GM18907 (cell line): ENCODE results near the gene ATP6V1E1.
"Not testable (repeated sequence)": the region's sequence is repeated elsewhere in the genome, so short reads cannot be mapped to it uniquely, and the experiment has no call there.

Source experiments
- ATAC-seq: cut with Tn5 transposase; IDR thresholded peaks from one replicate; pipeline ENCODE4 v1.9.1; 2021; ENCODE audit warnings: mild to moderate bottlenecking, moderate library complexity; ENCODE audit not compliant: unreplicated experiment

Gene ATP6V1E1

GRCh38 chr22:17583151-17583550, 45.4 kb downstream of the ATP6V1E1 start:
- ATAC-seq, result no peak

DNA sequence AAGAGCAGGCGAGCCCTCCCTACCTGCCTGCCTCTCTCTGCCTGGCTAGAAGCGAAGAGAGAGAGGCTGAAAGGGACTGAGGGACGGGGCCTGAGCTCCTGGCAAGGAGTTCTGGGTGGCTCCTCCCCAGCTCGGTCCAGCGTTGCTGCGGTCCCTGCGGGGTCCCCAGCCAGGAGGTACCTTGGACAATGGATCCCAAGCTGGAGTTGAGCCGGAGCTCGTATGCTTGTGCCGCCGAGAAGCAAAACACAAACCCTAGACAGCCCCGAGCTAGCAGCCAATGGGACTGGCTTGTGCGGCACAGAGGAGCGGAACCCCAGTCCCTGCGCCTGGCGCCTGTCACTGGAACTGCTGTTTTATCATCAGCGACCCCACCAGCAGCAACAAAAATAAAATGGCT, 46.9 kb downstream of the ATP6V1E1 start:
- ATAC-seq, result no peak

- no peak for ATAC-seq
These were observed 47.5 kb downstream of the ATP6V1E1 start for GRCh38 chr22:17581056-17581455.

GRCh38 chr22:17580441-17581031, 48.0 kb downstream of the ATP6V1E1 start:
- ATAC-seq, result no peak

DNA sequence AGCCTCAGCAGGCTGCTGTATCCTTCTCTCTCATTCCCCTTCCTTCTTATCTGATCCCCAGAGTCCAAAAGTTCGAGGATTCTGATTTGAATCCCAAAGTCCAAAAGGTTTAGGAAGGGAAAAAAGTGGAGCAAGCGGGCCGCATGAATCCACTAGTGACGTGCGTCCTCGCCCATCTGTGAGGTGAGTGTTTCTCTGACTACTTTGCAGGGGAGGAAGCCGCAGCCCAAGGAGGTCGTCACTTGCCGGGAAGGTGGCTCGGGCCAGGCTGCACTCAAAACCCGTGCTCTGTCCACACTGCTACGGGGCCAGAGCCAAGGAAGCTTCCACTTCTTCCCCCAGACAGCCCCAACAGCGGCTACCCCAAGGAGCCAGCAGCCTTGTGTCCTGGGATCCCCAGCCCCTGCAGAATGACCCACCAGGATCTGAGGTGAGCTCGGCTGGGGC, 49.0 kb downstream of the ATP6V1E1 start:
- ATAC-seq, result no peak

- no peak for ATAC-seq
These were observed 50.3 kb downstream of the ATP6V1E1 start for GRCh38 chr22:17578136-17578754.

- no peak for ATAC-seq
These were observed 52.1 kb downstream of the ATP6V1E1 start for GRCh38 chr22:17576470-17576869.

- no peak for ATAC-seq
These were observed 52.9 kb downstream of the ATP6V1E1 start for GRCh38 chr22:17575681-17576080.

DNA sequence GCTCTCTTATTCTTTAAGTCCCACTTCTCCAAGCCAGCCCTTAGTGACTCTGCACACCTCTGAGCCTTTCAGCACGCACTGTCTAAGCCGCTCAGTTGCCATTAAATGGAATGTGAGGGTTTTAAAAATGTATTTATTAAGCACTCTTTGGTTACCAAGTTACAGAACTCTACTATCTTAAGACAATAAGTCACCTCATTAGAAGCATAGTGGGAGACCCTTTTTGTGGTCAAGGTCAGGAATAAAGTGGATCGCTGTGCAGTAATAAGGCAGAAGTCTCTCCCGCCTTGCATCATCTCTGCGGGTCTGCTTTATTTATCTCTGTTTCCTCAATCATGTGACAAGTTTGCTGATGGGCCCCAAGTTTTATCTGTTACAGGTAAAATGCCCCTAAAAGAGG, 53.4 kb downstream of the ATP6V1E1 start:
- ATAC-seq, result no peak

GRCh38 chr22:17570851-17571631, 57.5 kb downstream of the ATP6V1E1 start:
- ATAC-seq, result no peak

- no peak for ATAC-seq
These were observed 58.5 kb downstream of the ATP6V1E1 start for GRCh38 chr22:17569971-17570511.

DNA sequence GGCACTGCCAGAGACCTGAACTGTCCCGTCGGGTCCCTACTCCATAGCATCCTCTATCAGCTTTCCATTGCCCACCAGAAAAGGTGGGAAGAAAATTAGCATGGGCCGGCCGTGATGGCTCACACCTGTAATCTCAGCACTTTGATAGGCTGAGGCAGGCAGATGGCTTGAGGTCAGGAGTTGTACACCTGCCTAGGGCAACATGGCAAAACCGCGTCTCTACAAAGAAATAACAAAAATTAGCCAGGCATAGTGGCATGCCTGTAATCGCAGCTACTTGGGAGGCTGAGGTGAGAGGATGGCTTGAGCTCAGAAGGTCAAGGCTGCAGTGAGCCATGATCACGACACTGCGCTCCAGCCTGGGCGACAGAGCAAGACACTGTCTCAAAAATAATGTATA, 61.8 kb downstream of the ATP6V1E1 start:
- no peak for ATAC-seq

GRCh38 chr22:17566016-17566687, 62.4 kb downstream of the ATP6V1E1 start:
- ATAC-seq, result not testable (repeated sequence)

DNA sequence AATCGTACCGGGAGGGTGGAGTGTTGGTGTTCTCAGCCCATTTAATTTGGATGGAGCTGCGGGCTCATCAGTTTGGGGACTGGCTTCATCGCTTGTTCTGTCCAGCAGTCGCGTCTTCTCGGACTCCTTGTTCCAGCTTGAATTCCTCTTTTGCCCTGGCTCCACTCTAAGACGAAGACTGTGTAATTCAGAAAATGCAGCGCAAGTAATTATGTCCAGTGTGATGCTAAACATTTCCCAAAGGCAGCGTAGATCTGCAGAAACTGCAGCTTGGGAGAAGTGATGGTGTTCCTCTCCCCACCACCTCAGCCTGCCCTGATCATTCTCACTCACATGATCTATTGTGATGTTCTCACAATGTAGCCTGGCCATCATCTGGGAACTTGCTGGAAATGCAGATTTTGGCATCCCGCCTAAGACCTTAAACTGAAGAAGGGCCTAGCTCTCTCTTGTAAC, 64.6 kb downstream of the ATP6V1E1 start:
- ATAC-seq, result no peak

GRCh38 chr22:17562906-17563870, 65.4 kb downstream of the ATP6V1E1 start, which contains the start of gene SLC25A18:
SLC25A18 (plus strand) TSS chr22:17563498; CDS start chr22:17579945, 16,447 bp downstream.
- ATAC-seq, result no peak

DNA sequence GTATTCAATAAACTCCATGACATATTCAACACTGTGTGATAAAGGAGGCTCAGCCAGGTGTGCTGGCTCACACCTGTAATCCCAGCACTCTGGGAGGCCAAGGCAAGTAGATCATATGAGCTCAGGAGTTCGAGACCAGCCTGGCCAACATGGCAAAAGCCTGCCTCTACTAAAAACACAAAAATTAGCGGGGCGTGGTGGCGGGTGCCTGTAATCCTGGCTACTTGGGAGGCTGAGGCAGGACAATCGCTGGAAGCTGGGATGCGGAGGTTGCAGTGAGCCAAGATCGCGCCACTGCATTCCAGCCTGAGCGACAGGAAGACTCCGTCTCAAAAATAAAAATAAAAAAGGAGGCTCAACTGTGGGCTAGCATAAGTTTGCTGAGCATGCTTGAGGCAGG, 69.4 kb downstream of the ATP6V1E1 start:
- no peak for ATAC-seq

- ATAC-seq, result no peak
These were observed 73.7 kb downstream of the ATP6V1E1 start for GRCh38 chr22:17554814-17555213.

GRCh38 chr22:17552737-17553136, 75.8 kb downstream of the ATP6V1E1 start:
- ATAC-seq, result no peak

- no peak for ATAC-seq
These were observed 78.9 kb downstream of the ATP6V1E1 start for GRCh38 chr22:17549655-17550054.

DNA sequence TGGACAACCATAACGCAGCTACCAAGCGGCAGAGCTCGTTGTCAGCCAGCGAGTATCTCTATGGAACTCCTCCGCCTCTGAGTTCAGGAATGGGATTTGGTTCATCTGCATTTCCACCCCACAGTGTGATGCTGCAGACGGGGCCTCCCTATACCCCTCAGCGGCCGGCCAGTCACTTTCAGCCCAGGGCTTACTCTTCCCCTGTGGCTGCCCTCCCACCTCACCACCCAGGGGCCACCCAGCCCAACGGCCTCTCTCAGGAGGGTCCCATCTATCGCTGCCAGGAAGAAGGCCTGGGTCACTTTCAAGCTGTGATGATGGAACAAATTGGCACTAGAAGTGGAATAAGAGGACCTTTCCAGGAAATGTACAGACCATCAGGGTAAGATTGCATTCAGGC, 79.4 kb downstream of the ATP6V1E1 start:
- no peak for ATAC-seq
